Glomerular endothelial cell (primary cell): ENCODE measurements around the gene RNF25. TPM values are rescaled to one million over a fixed set of nuclear protein-coding genes. Genes with fewer than 3 reads are reported as not detected.

Source experiments
- DNase-seq: peaks from one replicate; pipeline ENCODE4 v3.0.0-alpha.2; 2011; ENCODE audit warnings: low read depth, low spot score; ENCODE audit errors: extremely low read depth
- total RNA-seq: library from RNA; depleted of rRNA; stranded (reverse); fragments of >200 nt; gene quantifications from 2 replicates; pipeline ENCODE4 v1.2.3, GENCODE V29; 2015

The RNF25 gene, protein sequence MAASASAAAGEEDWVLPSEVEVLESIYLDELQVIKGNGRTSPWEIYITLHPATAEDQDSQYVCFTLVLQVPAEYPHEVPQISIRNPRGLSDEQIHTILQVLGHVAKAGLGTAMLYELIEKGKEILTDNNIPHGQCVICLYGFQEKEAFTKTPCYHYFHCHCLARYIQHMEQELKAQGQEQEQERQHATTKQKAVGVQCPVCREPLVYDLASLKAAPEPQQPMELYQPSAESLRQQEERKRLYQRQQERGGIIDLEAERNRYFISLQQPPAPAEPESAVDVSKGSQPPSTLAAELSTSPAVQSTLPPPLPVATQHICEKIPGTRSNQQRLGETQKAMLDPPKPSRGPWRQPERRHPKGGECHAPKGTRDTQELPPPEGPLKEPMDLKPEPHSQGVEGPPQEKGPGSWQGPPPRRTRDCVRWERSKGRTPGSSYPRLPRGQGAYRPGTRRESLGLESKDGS
- total RNA-seq, result 24.0 and 25.9 TPM in 2 replicates

DNA sequence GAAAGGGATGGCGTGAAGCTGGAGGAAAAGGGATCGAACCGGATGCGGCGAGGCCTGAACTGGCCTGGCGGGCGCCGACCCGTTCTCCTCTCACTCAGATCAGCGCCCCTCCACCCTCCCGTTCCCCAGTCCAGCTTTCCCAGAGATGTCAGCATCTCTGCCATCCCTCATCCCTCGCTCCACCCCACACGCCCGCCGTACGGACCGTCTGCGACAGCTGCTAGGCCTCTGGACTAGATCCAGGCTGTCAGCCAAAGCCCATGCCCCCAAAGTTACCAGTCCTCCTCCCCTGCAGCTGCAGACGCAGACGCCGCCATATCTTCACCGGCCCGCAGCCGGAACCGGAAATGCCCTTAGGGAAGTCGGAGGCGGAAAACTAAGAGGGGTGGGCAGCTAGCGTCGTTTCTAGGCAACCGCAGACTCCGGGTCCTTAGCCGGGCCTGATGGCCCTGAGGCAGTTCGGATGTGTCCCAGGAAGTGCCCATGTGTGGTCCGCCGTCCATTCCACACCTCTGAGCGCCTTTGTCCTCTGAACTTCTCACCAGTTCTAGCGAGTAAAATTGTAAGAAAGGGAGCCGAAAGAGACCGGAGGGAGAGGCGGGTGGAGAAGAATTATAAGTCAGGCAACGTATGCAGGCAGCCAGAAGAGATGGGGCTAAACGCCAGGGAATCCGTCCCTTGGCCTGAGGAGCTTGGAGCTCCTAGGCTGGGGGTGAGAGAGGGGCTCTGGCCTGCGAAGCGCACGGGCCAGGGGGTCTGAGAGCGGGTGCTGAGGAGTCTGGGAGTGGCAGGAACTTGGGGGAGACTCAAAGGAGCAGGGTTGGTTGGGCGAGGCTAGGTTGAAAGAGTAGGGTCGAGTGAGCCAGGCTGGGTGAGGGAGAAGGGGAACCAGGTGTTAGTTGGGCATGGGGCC, at the start of gene RNF25, which contains the start of gene STK36:
TSS of gene RNF25 (minus strand) at position 349 of the 913 bp plus-strand sequence. CDS start at position 317, 32 bp downstream.
TSS of gene STK36 (plus strand) at position 433 of the 913 bp plus-strand sequence. CDS start 744 bp downstream, outside the sequence.
- no peak for DNase-seq

DNA sequence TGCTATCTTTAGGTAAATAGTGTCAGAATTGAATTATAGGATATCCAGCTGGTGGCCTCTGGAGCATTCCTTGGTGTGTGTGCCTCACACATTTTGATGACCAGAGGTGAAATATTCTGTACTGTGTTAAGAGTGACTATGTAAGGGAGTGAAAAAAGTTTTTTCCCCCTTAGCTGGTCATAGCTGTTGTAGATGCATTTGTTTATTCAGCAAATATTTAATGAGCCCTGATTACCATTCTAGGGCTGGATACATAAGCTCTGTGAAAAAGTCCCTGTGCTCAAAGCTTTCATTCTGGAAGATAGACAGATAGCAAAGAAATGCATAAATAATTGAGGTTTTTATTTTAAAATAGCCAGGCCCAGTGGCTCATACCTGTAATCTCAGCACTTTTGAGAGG, 49.7 kb upstream of the RNF25 start:
- DNase-seq, result no peak

DNA sequence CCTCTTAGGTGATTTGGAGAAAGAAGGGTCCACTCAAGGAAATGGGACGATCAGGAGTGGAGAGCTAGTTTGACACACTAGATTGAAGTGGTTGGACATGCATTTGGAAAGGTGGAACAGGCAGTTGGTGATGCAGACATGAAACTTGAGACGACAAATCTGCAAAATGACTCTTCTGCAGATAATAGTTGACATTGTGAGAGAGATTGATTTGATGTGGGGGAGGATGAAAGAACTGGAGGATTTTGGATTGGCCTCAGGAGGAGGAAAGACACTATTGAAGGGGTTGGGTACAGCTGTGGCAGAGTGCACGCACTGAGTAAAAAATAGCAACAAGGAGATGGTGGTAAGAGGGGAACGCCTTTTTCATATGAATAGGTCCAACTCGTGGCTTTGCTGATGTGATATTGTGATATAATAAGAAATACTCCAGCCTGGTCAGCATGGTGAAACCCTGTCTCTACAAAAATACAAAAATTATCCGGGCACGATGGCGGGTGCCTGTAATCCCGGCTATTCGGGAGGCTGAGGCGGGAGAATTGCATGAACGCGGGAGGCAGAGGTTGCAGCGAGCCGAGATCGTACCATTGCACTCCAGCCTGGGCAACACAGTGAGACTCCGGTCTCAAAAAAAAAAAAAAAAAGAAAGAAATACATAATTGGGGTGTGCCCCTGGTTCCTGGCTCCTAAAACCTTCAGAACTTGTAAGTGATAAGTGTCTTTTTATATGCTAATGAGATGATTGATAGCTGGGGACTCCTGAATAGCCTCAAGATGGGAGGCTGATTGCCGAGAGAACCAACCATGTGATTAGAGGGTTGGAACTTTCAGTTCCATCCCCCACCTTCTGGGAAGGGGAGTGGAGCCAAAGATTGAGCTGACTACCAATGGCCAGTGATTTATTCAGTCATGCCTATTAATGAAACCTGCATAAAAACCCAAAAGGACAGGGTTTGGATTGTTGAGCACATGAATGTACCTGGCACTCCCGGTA, 48.5 kb upstream of the RNF25 start:
- DNase-seq, result no peak

DNA sequence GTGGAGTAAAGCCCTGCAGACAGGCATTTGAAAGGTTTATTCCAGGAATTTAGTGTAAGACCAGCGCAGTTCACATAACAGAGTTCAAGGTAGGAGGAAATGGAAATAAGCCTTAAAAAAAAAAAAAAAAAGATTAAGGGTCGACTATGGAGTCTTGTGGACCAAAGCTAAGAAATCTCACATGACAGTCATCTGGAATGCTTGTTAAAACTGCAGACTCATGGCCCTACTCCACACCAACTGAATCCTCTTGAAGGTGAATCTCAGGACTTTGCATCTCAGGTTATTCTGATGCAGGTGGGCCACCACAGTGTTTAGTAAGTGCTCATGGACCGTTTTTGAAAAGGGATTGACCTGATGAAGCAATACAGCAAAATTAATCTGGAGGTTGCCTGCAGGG, 47.7 kb upstream of the RNF25 start:
- DNase-seq, result no peak

DNA sequence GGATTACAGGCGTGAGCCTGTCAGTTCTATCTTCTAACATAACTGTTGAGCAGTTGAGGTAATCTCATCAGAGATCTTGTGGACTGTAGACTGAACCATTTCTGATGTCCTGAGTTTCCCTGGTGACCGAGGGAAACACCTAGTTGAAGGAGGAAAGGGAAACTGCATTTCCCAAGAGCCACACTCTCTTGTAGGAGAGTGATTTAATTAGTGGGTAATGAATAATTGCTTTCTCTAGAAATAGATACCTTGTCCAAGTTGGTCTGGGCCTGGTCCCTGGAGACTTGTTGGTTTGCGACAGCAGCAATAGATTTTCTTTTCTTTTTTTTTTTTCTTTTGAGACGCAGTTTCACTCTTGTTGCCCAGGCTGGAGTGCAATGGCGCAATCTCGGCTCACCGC, 46.3 kb upstream of the RNF25 start:
- DNase-seq, result no peak

DNA sequence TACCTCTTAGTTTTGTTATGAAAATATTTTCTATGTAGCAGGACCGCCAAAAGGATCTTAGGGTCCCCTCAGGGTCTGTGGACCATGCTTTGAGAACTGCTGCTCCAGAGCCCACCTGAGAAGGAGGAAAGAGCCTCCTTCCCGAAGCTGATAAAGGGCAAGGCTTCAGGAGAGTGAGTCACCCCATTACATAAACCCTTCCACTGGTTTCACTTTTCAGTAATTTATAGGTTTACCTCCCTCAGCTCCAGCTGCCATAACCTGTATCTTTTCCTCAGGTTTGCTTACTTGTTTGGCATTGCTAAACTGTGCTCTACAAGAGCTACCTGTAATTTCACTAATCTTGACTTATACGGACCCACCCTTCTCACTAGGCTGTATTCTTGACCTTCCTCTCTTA, 45.5 kb upstream of the RNF25 start:
- no peak for DNase-seq

DNA sequence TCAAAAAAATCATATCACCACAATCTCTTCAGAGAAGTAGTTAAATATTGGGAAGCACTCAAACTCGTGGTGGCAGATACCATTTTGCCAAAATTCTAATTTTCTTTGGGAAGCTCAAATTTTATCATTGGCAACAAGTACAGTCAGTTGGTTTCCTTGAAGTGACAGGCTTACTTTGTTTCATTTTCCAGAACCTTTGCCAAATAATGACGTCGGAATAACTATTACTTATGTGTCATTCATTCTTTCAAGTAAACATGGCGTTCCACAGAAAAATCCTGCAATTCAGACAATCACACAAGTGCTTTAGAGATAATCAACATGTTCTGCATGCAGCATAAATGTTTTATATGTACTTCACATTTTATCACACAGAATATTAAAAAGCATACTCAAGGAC, 44.3 kb upstream of the RNF25 start:
- DNase-seq, result no peak

DNA sequence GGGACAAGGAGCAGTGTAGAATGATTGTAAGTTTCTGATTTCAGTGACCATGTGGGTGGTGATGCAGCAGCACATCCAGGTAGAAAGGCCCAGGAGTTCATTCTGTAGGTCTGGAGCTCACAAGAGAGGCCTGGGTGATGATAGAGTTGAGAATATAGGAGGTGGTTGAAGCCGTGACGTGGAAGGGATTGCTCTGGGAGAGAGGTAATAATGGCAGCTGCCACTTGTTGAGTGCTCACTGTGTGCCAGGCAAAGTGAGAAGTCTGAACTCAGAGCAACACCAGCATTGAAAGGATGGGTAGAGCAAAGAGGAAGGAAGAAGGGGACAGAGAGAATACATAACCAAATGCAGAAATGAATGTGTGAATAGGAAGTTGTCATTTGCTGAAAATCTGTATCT, 42.1 kb upstream of the RNF25 start:
- DNase-seq, result no peak

DNA sequence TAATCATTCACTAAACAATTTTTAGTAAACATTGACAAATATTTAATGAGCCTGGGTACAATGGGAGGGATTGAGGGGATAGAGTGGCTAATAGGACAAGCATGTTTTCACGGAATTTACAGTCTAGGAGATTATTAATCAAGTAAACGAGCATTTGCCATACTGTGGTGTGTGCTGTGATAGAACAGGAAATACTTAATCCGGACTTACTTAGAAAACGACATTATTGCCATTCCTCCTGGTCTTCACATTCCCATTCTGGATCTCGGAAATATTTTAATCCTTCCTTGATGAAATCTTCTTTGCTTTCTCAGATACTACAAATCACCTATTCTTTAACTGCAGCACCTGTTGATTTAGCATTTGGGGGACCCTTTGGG, 39.7 kb upstream of the RNF25 start:
- no peak for DNase-seq

DNA sequence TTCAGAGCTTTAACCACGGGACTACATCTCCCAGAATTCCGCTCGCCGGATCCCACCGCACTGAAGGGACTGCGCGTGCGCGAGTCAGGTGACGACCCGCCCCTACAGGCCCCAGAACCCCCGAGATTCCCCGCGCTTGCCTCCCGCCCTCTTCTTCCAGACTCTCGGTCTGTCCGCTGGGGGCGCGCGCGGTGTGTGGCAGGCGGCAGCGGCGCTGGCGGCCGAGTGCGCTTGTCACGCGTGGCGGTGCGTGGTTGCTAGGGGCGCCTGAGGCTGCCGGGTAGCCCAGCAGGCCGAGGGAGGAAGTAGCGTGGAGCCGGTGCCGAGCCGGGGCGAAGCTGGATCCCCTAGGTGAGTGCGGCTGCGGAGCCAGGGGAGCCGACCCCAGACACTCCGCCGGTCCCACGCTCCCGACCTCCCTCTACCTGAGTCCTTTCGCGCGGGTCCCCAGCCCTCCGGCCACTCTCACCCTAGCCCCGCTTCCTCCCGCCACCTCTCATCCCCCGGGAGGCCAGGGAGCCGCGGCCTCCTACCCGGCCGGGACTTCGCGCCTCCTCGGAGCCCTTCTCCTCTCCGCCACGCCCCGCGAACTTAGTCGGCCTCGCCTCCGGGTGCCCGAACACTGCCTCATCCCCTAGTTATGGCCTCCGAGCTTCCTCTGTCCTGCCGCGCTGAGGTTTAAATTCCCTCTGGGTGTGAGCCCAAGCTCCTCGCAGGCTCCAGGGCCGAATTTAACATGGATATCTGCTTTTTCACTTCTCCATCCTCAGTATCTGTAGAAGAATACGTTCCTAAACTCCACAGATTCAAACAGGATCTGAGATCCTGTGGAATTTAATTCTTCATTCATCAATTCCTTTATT, 39.1 kb upstream of the RNF25 start, which contains the start of gene TTLL4:
TSS of gene TTLL4 (plus strand) at position 149 of the 863 bp plus-strand sequence. CDS start 26,842 bp downstream, outside the sequence.
- DNase-seq, result peak; percentile 61

DNA sequence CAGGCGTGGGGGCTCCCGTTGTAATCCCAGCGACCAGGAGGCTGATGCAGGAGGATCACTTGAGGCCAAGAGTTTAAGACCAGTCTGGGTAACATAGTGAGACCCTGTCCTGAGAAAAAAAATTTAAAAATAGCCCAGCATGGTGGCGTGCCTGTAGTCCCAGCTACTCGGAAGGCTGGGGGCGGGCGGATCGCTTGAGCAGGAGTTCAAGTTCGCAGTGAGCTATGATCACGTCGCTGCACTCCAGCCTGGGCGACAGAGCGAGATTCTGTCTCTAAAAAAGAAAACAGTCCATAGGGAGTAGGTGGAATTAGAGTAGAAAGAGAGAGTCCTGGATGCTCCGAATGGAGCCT, 38.5 kb upstream of the RNF25 start:
- no peak for DNase-seq

DNA sequence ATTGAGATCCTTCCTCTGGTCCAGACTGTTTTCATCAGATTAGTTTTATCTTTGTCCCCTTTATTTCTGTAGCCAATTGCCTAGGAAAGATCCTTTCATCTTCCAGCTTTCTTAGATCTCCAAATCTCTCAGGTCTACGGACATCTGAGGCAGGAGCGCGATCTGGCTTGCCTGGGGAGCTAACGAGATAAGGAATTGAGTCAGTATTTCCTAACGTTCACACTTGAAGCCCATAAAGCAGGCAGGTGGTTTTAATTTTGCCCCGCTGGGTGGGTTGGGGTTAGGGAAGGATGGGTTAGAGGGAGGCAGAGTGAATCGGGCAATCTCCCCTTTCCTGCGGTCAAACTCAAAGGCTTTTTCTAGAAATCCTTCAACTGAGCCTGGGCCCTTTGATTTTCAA, 38.1 kb upstream of the RNF25 start:
- DNase-seq, result no peak

DNA sequence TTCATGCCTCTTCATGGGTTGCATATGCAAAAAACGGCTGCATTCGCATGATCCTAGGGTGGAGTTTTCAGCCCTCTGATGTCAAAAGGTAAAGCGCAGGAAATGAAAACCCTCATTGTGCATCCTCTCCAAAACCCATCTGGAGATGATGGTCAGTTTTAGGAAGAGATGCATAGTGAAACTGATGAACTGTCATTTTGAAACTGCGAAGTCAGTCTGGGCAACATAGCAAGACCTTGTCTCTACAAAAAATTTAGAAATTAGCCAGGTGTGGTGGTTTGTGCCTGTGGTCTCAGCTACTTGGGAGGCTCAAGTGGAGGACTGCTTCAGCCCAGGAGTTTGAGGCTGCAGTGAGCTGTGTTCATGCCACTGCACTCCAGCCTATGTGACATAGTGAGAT, 36.3 kb upstream of the RNF25 start:
- DNase-seq, result no peak

DNA sequence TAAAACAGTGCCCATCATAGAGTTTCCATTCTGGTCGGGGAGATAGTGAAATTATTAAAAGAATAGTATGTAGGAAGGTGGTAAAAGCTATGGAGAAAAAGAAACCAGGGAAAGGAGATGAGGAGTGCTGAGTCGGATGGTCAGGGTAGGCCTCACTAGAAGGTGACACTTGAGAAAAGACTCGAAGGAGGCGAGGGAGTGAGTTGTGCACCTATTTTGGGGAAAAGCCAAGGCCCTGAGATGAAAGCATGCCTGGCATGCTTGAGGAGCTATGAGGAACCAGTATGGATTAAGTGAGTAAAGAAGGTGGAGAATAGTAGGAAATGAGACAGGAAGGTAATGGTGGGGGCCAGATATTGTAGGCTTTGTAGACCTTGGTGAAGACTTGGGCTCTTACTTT, 31.5 kb upstream of the RNF25 start:
- DNase-seq, result no peak

DNA sequence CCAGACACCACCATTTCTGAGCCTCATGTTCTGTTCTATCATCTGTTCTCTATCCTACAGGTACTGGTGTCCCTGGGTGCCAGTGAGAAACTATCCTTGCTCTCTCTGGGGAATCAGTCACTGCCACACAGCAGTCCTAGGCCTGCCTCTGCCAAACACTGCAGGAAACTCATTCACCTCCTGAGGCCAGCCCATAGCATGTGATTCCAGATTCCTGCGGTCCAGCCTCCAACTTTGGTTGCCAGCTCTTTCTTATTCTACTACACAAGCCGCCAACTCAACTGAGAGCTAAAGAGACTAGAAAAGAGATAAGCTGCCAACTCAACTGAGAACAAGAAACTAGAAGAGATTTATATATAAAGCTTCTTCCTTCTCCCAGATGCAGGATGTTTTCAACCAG, 30.0 kb upstream of the RNF25 start:
- no peak for DNase-seq

DNA sequence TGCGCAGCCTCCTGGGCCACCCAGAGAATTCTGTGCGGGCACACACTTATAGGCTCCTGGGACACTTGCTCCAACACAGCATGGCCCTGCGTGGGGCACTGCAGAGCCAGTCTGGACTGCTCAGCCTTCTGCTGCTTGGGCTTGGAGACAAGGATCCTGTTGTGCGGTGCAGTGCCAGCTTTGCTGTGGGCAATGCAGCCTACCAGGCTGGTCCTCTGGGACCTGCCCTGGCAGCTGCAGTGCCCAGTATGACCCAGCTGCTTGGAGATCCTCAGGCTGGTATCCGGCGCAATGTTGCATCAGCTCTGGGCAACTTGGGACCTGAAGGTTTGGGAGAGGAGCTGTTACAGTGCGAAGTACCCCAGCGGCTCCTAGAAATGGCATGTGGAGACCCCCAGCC, 27.1 kb upstream of the RNF25 start:
- no peak for DNase-seq

DNA sequence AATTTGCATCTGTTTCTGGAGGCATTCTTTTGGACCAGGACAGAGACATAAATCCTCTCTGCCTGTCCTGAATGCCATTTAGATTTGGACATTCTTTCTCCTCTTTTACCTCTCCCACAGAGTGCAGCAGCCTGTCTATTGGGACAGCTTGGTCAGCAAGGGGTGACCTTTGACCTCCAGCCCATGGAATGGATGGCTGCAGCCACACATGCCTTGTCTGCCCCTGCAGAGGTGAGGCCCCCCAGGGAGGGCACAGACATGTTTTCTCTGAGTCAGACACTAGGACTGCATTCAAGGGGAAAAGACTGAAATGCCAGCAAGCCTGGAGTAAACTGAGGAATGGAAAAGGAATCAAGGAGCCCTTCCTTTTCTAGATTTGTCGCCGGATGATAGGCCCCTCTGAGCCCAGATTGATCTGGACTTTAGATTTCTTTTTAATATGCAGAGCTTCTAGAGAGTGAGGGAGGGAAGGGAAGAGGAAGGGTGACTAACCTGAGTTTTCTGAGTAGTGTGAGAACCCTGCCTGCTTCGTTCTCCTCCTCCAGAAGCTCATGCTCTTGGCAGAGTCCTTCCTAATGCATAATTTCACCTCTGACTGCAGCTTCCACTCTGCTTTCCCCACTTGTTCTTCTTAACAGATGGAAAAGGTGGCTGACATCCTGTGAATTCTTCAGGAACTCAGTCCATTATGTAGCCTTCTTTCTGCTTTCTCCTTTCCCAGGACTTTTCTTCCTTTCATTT, 22.8 kb upstream of the RNF25 start:
- no peak for DNase-seq

DNA sequence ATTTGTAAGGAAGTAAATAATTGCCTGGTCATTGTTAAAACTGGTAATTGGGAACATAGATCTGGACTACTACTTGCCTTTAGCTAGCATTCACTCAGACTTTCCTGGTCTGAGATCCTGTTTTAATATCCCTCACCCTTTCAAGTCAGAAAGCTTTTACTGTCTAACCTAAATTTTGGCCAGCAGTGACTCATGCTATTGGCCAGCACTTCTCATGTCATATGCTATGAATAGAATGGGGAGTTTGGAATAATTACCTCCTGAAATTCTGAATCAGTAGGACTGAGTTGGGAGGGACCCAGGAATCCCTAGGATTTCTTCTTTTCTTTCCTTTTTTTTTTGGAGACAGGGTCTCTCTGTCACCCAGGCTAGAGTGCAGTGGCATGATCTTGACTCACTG, 19.4 kb upstream of the RNF25 start:
- DNase-seq, result no peak
